ENCODE data around the gene NR5A2. TPM values are rescaled to one million over a fixed set of nuclear protein-coding genes. Genes with fewer than 3 reads are reported as not detected.

The NR5A2 gene
- total RNA-seq, 1 experiment from 2014 or later = 2.1 TPM

DNA sequence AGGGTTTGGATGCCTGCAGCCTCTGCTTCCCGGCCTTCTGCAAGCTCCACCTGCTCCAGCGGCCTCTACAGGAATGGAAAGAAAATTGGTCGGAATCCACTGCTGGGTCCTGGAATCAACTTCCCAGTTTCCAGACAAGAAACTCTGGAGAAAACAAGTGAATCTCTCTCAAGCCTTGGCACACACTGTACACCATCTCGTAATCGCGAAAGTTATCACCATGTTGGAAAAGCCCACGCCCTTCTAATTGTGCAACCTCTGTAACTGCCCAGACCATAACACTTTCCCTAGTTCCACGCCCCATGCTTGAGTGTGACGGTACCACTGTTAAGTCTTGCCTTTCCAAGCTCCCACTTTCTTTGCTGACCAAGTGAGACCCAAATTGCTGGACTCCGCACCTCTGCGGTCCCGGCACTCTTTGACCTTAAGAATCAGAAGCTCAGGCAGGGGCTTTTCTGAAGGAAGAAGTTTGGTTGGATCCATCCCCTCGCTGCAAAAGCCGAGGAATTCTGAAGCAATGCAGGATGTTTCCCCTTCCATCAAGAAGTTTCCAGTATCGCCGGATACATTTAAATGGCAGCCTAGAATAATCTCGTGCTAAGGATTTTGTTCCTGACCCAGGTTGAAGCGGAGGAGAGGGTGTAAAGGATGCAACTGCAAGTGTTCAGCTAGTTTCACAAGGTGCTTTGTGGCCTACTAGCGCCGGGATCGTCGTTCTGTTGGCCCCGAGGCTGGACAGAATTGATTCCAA lies 6.2 kb downstream of the NR5A2 start:
- Histone ChIP-seq H4K20me1 (ENCODE audit: insufficient read depth) (no peaks in the 10 kb centered on the region), H3K36me3 (ENCODE audit: low read depth) (no peaks in the 10 kb centered on the region), H3K4me3 (no peak overlapping the region), H3K9me2 (ENCODE audit: insufficient read depth) (no peaks in the 10 kb centered on the region), H3K79me2 (ENCODE audit: low read depth) (no peaks in the 10 kb centered on the region), H2AFZ (no peak overlapping the region), H3K4me1 (replicated peaks; ENCODE audit: insufficient read depth) (peaks cover 9% of the 10 kb centered on the region; the same call in 1 of the 2 replicates), H3F3A (ENCODE audit: insufficient read depth, low read depth) (peaks cover 6% of the 10 kb centered on the region; the same call in 1 of the 2 replicates), H3K4me2 (no peak overlapping the region), H3K27ac (no peak overlapping the region), H3K27me3 (ENCODE audit: insufficient read depth, low read depth) (no peaks in the 10 kb centered on the region), H3K9me3 (ENCODE audit: insufficient read depth, low read depth) (no peaks in the 10 kb centered on the region)
- no peak for TF ChIP-seq EZH2 (IDR thresholded peaks at IDR 0.05; ENCODE audit: low read depth)
- TF ChIP-seq, protein P1, sequence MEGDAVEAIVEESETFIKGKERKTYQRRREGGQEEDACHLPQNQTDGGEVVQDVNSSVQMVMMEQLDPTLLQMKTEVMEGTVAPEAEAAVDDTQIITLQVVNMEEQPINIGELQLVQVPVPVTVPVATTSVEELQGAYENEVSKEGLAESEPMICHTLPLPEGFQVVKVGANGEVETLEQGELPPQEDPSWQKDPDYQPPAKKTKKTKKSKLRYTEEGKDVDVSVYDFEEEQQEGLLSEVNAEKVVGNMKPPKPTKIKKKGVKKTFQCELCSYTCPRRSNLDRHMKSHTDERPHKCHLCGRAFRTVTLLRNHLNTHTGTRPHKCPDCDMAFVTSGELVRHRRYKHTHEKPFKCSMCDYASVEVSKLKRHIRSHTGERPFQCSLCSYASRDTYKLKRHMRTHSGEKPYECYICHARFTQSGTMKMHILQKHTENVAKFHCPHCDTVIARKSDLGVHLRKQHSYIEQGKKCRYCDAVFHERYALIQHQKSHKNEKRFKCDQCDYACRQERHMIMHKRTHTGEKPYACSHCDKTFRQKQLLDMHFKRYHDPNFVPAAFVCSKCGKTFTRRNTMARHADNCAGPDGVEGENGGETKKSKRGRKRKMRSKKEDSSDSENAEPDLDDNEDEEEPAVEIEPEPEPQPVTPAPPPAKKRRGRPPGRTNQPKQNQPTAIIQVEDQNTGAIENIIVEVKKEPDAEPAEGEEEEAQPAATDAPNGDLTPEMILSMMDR (conservative IDR thresholded peaks at IDR 0.05) = no peak
- POLR2A ChIA-PET (ENCODE audit: unreplicated experiment) = no interaction called here
- DNase-seq = no peak
- CTCF ChIA-PET = no interaction called here
- intact Hi-C loops (cut with micrococcal nuclease; ENCODE audit: unreplicated experiment) = no loop called here
- no TSS peak for BruUV-seq (replicated peaks)

DNA sequence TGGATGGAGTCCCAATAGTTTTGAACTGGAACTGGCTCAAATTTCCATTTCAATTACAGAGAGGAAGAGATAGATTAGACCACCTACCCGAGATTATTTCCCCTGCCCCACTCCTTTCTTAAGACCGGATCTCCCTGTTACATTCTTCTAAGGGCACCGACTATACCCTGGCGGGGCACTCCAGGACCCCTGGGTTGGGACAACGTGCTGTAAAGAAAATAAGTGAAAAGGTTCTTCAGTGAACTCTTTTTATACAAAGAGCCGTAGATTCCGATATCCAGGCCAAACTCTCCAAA lies 6.7 kb downstream of the NR5A2 start:
- H3K4me3 ChIP-seq = no peak overlapping the region
- H2AFZ ChIP-seq = no peak overlapping the region
- no TSS peak for BruUV-seq (replicated peaks)
- no peak overlapping the region for H3K4me2 ChIP-seq
- H3F3A ChIP-seq (ENCODE audit: insufficient read depth, low read depth) = peaks cover 6% of the 10 kb centered on the region; the same call in 1 of the 2 replicates
- no peak overlapping the region for H3K27ac ChIP-seq
- H3K9me2 ChIP-seq (ENCODE audit: insufficient read depth) = no peaks in the 10 kb centered on the region
- no peaks in the 10 kb centered on the region for H3K36me3 ChIP-seq (ENCODE audit: low read depth)
- H3K27me3 ChIP-seq (ENCODE audit: insufficient read depth, low read depth) = no peaks in the 10 kb centered on the region
- H4K20me1 ChIP-seq (ENCODE audit: insufficient read depth) = no peaks in the 10 kb centered on the region
- H3K4me1 ChIP-seq (replicated peaks; ENCODE audit: insufficient read depth) = peaks cover 9% of the 10 kb centered on the region; the same call in 1 of the 2 replicates
- no peaks in the 10 kb centered on the region for H3K9me3 ChIP-seq (ENCODE audit: insufficient read depth, low read depth)
- intact Hi-C loops (cut with micrococcal nuclease; ENCODE audit: unreplicated experiment) = no loop called here
- DNase-seq = no peak
- ChIA-PET CTCF (no interaction called here), POLR2A (ENCODE audit: unreplicated experiment) (no interaction called here)
- TF ChIP-seq EZH2 (IDR thresholded peaks at IDR 0.05; ENCODE audit: low read depth) = no peak
- TF ChIP-seq, protein P1 (conservative IDR thresholded peaks at IDR 0.05) = no peak
- no peaks in the 10 kb centered on the region for H3K79me2 ChIP-seq (ENCODE audit: low read depth)

DNA sequence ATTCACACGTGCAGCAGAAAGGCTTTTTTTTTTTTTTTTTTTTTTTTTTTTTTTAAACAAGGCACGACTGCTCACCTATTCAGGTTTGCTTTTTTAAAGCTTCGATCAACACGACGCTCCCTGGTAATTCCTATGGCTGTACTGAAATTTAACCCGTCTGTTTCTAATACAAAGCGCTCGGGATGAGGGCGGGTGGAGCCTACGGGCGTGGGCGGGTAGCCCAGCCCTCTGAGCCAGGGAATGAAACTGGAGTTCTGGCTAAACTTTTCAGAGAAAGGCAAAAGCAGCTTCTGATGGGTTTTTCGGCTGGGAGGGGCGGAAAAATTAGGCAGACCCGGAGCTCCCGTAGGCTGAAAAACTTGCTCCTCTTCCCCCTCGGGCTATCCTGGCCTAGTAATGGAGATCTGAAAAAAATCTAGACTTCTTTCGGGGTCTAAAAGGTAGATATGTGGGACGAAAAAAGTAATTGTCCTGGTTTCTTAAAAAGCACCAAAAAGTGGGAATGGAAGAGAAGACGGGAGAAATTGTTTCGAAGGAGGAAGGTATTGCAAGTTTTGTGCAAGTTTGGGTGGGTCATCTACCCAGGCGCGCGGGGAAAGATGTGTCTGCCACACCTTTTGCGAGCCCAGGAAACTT lies 7.4 kb downstream of the NR5A2 start:
- Histone ChIP-seq H3K4me2 (no peak overlapping the region), H3F3A (ENCODE audit: insufficient read depth, low read depth) (peaks cover 6% of the 10 kb centered on the region; the same call in 1 of the 2 replicates), H2AFZ (no peak overlapping the region), H3K4me3 (no peak overlapping the region), H3K9me3 (ENCODE audit: insufficient read depth, low read depth) (no peaks in the 10 kb centered on the region), H3K9me2 (ENCODE audit: insufficient read depth) (no peaks in the 10 kb centered on the region), H3K36me3 (ENCODE audit: low read depth) (no peaks in the 10 kb centered on the region), H3K79me2 (ENCODE audit: low read depth) (no peaks in the 10 kb centered on the region), H4K20me1 (ENCODE audit: insufficient read depth) (no peaks in the 10 kb centered on the region), H3K4me1 (replicated peaks; ENCODE audit: insufficient read depth) (peaks cover 9% of the 10 kb centered on the region; the same call in 1 of the 2 replicates), H3K27ac (no peak overlapping the region), H3K27me3 (ENCODE audit: insufficient read depth, low read depth) (no peaks in the 10 kb centered on the region)
- TF ChIP-seq, protein P1 (conservative IDR thresholded peaks at IDR 0.05) = no peak
- no peak for TF ChIP-seq EZH2 (IDR thresholded peaks at IDR 0.05; ENCODE audit: low read depth)
- DNase-seq = no peak
- no TSS peak for BruUV-seq (replicated peaks)
- intact Hi-C loops (cut with micrococcal nuclease; ENCODE audit: unreplicated experiment) = no loop called here
- CTCF ChIA-PET = interaction anchor here (0.5 kb wide), 1 partner anchor 1721 kb away, joined by 10 read pairs; no protein-coding TSS in a partner anchor
- POLR2A ChIA-PET (ENCODE audit: unreplicated experiment) = no interaction called here

All from PC-9 (cell line).